K562 (cell line): ENCODE results near the gene SLC44A2. TPM values are rescaled to one million over a fixed set of nuclear protein-coding genes. Genes with fewer than 3 reads are reported as not detected.

Experiments
- CHCHD3 ChIP-seq: fragments of 250-450 bp; sonication (Bioruptor Pico); IDR thresholded peaks from 2 replicates; pipeline ENCODE4 v2.1.2; 2022; ENCODE audit warnings: mild to moderate bottlenecking
- DMBX1 ChIP-seq: fragments of 250-450 bp; sonication (Bioruptor Pico); IDR thresholded peaks from 2 replicates; pipeline ENCODE4 v1.8.0; 2022; ENCODE audit warnings: inconsistent platforms, mild to moderate bottlenecking, moderate library complexity, borderline replicate concordance
- E2F3 ChIP-seq: fragments of 250-450 bp; sonication (Bioruptor Pico); IDR thresholded peaks from 2 replicates; pipeline ENCODE4 v1.4.0; 2020; ENCODE audit warnings: mild to moderate bottlenecking
- EHMT2 ChIP-seq: fragments of 450-650 bp; IDR thresholded peaks from 2 replicates; pipeline ENCODE4 v1.6.1; 2018; ENCODE audit warnings: antibody characterized with exemption
- EZH2 ChIP-seq: IDR thresholded peaks from 2 replicates; pipeline ENCODE4 v1.6.1; 2012; ENCODE audit warnings: low read depth, mild to moderate bottlenecking, inconsistent platforms, low read length, borderline replicate concordance
- TRIM28 ChIP-seq: fragments of 450-650 bp; IDR thresholded peaks from 2 replicates; pipeline ENCODE4 v1.6.1; 2017
- ZFP36 ChIP-seq: fragments of 150-350 bp; IDR thresholded peaks from 2 replicates; pipeline ENCODE4 v1.6.1; 2018; ENCODE audit warnings: low read length, low read depth; ENCODE audit not compliant: partially characterized antibody
- ZNF318 ChIP-seq, 2 experiments: fragments of 450-650 bp; IDR thresholded peaks; 2 replicates each; pipeline ENCODE4 v1.6.1; 2016; ENCODE audit warnings: mild to moderate bottlenecking in 2 of 2, borderline replicate concordance in 1 of 2, low read depth in 1 of 2, moderate library complexity in 1 of 2
- ZNF408 ChIP-seq: fragments of 250-450 bp; sonication (Bioruptor Pico); IDR thresholded peaks from 2 replicates; pipeline ENCODE4 v1.4.0; 2020; ENCODE audit warnings: low read depth, mild to moderate bottlenecking, moderate library complexity
- polyA plus RNA-seq, 8 experiments: library from polyadenylated mRNA; depleted of rRNA in 4 of 8; stranded (reverse) in 5 of 8; unstranded in 3 of 8; fragments of >200 nt; fragmentation: Nextera tagmentation in 2 of 8; fragmentation: Illumina TruSeq in 1 of 8; extraction: Ambion mirVana in 2 of 8; extraction: Trizol in 1 of 8; gene quantifications; 2 replicates each; pipeline versions ENCODE4 v1.2.1 to v1.2.3, GENCODE V29; 2011 to 2014; ENCODE audit warnings: inconsistent platforms in 1 of 8, missing spikeins in 1 of 8
- total RNA-seq, 7 experiments: library from RNA; depleted of rRNA in 6 of 7; stranded (reverse); fragments of >200 nt in 6 of 7; fragmentation: Illumina TruSeq in 2 of 7; extraction: Trizol in 2 of 7; gene quantifications; 2 replicates each; pipeline versions ENCODE4 v1.2.1 to v1.2.3, GENCODE V29; 2011 to 2021; ENCODE audit warnings: low replicate concordance in 1 of 7
- TF ChIP-seq, protein P1 (sequence below): sonication (generic); formaldehyde crosslinking; IDR thresholded peaks from 2 replicates; pipeline ENCODE4 v1.8.0; 2022; ENCODE audit warnings: missing genetic modification reagents, mild to moderate bottlenecking, borderline replicate concordance
- TF ChIP-seq, protein P2 (sequence below), 2 experiments: IDR thresholded peaks; 2 replicates each; pipeline ENCODE4 v1.6.1; 2012; ENCODE audit warnings: improper control_type of control experiment in 2 of 2, low read depth in 2 of 2, low read length in 2 of 2, borderline replicate concordance in 1 of 2
- TF ChIP-seq, protein P3 (sequence below): fragments of 250-450 bp; sonication (Bioruptor Pico); IDR thresholded peaks from 2 replicates; pipeline ENCODE4 v1.4.0; 2020

SLC44A2 gene
- total and polyA plus RNA-seq, 9 of the 15 experiments (the other 6 are each of a cell fraction or from before 2014, with no cell fraction given): 1.1 to 34.2 (median 8.1) TPM

- TF ChIP-seq, protein P1, sequence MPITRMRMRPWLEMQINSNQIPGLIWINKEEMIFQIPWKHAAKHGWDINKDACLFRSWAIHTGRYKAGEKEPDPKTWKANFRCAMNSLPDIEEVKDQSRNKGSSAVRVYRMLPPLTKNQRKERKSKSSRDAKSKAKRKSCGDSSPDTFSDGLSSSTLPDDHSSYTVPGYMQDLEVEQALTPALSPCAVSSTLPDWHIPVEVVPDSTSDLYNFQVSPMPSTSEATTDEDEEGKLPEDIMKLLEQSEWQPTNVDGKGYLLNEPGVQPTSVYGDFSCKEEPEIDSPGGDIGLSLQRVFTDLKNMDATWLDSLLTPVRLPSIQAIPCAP (CRISPR knock-in tag): peak; percentile 69; the same call in 1 of the 2 replicates
- TF ChIP-seq TRIM28 (no peak), DMBX1 (CRISPR knock-in tag) (peak; percentile 85), E2F3 (CRISPR knock-in tag) (peak; percentile 82), ZFP36 (no peak), CHCHD3 (CRISPR knock-in tag) (0 out of 2 replicates have a peak, but pooled peaks have one; percentile 74), EHMT2 (no peak), EZH2 (no peak), ZNF318 (IDR thresholded peaks at IDR 0.05; ENCODE audit: borderline replicate concordance in 1 of 2, low read depth in 1 of 2) (peak in 1 of 2 experiments; percentile 84; a peak in 2 of 4 replicates), ZNF408 (CRISPR knock-in tag) (no peak)
- TF ChIP-seq, protein P2, sequence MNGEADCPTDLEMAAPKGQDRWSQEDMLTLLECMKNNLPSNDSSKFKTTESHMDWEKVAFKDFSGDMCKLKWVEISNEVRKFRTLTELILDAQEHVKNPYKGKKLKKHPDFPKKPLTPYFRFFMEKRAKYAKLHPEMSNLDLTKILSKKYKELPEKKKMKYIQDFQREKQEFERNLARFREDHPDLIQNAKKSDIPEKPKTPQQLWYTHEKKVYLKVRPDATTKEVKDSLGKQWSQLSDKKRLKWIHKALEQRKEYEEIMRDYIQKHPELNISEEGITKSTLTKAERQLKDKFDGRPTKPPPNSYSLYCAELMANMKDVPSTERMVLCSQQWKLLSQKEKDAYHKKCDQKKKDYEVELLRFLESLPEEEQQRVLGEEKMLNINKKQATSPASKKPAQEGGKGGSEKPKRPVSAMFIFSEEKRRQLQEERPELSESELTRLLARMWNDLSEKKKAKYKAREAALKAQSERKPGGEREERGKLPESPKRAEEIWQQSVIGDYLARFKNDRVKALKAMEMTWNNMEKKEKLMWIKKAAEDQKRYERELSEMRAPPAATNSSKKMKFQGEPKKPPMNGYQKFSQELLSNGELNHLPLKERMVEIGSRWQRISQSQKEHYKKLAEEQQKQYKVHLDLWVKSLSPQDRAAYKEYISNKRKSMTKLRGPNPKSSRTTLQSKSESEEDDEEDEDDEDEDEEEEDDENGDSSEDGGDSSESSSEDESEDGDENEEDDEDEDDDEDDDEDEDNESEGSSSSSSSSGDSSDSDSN (IDR thresholded peaks at IDR 0.05; ENCODE audit: borderline replicate concordance in 1 of 2, low read depth in 2 of 2, low read length in 2 of 2): peak in 1 of 2 experiments; percentile 63; a peak in 1 of 4 replicates
- TF ChIP-seq, protein P3, sequence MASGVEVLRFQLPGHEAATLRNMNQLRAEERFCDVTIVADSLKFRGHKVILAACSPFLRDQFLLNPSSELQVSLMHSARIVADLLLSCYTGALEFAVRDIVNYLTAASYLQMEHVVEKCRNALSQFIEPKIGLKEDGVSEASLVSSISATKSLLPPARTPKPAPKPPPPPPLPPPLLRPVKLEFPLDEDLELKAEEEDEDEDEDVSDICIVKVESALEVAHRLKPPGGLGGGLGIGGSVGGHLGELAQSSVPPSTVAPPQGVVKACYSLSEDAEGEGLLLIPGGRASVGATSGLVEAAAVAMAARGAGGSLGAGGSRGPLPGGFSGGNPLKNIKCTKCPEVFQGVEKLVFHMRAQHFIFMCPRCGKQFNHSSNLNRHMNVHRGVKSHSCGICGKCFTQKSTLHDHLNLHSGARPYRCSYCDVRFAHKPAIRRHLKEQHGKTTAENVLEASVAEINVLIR (CRISPR knock-in tag): peak; percentile 79
These were observed 28.6 kb downstream of the SLC44A2 start, which contains the start of gene ILF3 (continued) for GRCh38 chr19:10653732-10654609.
